HCT116 (cell line): ENCODE data around the gene GIPR. TPM values are rescaled to one million over a fixed set of nuclear protein-coding genes. Genes with fewer than 3 reads are reported as not detected.

Experiments
- ATAC-seq: fragments of 200-7000 bp; cut with Tn5 transposase; 2 replicates; pipeline ENCODE4 v1.9.1; 2020; ENCODE audit warnings: mild to moderate bottlenecking, moderate library complexity
- BruUV-seq: library from RNA; stranded (reverse); fragments of 400-500 nt; replicated peaks from 2 replicates; lab custom pipeline; 2021; lab: Mats Ljungman, UMichigan
- CTCF ChIA-PET: fragments of 300-600 bp; sonication (Branson Sonifier 250); formaldehyde crosslinking; loops from one replicate; lab custom pipeline; 2021; ENCODE audit warnings: antibody characterized with exemption; lab: Charles Lee
- POLR2A ChIA-PET: fragments of 300-600, 350-600 bp; sonication (Branson Sonifier 250); formaldehyde crosslinking; loops from one replicate; lab custom pipeline; 2021; ENCODE audit warnings: antibody characterized with exemption; lab: Charles Lee
- RAD21 ChIA-PET, 2 experiments: fragments of 300-600 bp; sonication (Branson Sonifier 250); formaldehyde crosslinking; loops; one replicate each; lab custom pipeline; 2023; ENCODE audit warnings: low total read pairs in 2 of 2; ENCODE audit not compliant: uncharacterized antibody in 2 of 2, unreplicated experiment in 2 of 2, low non-redundant PET in 1 of 2; lab: Charles Lee
- DNase-seq: peaks from one replicate; pipeline ENCODE4 v3.0.0-alpha.2; 2010; ENCODE audit warnings: low read depth, low spot score
- H2AFZ ChIP-seq: fragments of 200-600 bp; shearing (Covaris generic), sonication (generic); 2 replicates; pipeline ENCODE4 v1.6.1; 2017; ENCODE audit warnings: low read depth, mixed run types, mixed read lengths, antibody characterized with exemption, low read length; ENCODE audit not compliant: poor library complexity, severe bottlenecking
- H3K27ac ChIP-seq: 2 replicates; pipeline ENCODE4 v1.5.1; 2012; ENCODE audit warnings: low read depth, low read length
- H3K27me3 ChIP-seq: fragments of 200-600 bp; sonication (generic); 2 replicates; pipeline ENCODE4 v1.6.1; 2016; ENCODE audit warnings: mixed run types, low read length, mixed read lengths; ENCODE audit not compliant: insufficient read depth
- H3K36me3 ChIP-seq, 2 experiments: fragments of 200-500 bp in 1 of 2; fragments of 200-600 bp in 1 of 2; sonication (Bioruptor generic) in 1 of 2; sonication (generic) in 1 of 2; 2 replicates each; pipeline versions ENCODE4 v1.5.1 to v1.6.1; 2014 to 2016; ENCODE audit warnings: low read length in 2 of 2, inconsistent platforms in 1 of 2, mixed read lengths in 1 of 2, mixed run types in 1 of 2; ENCODE audit not compliant: insufficient read depth in 2 of 2, control insufficient read depth in 1 of 2
- H3K4me1 ChIP-seq, 2 experiments: fragments of 200-600 bp in 1 of 2; sonication (generic) in 1 of 2; 2 replicates each; pipeline versions ENCODE4 v1.5.1 to v1.6.1; 2012 to 2017; ENCODE audit warnings: low read length in 2 of 2, inconsistent platforms in 1 of 2, mild to moderate bottlenecking in 1 of 2, mixed read lengths in 1 of 2, mixed run types in 1 of 2, moderate library complexity in 1 of 2; ENCODE audit not compliant: insufficient read depth in 2 of 2, control insufficient read depth in 1 of 2
- H3K4me2 ChIP-seq: fragments of 200-600 bp; sonication (generic); 2 replicates; pipeline ENCODE4 v1.6.1; 2017; ENCODE audit warnings: mixed run types, low read length, mixed read lengths
- H3K4me3 ChIP-seq, 2 experiments: fragments of 200-600 bp in 1 of 2; sonication (generic) in 1 of 2; replicated peaks in 1 of 2; 2 replicates each; pipeline ENCODE4 v1.5.1; 2011 to 2016; ENCODE audit warnings: low read length in 2 of 2, control low read depth in 1 of 2, low read depth in 1 of 2, mild to moderate bottlenecking in 1 of 2, mixed read lengths in 1 of 2, mixed run types in 1 of 2
- H3K79me2 ChIP-seq: fragments of 200-600 bp; sonication (generic); 2 replicates; pipeline ENCODE4 v1.6.1; 2017; ENCODE audit warnings: mild to moderate bottlenecking, mixed run types, low read length, moderate library complexity, mixed read lengths; ENCODE audit not compliant: insufficient read depth
- H3K9ac ChIP-seq: fragments of 200-600 bp; sonication (generic); 2 replicates; pipeline ENCODE4 v1.6.1; 2016; ENCODE audit warnings: low read length, mixed read lengths
- H3K9me2 ChIP-seq: fragments of 200-600 bp; sonication (generic), shearing (Covaris generic); 2 replicates; pipeline ENCODE4 v1.6.1; 2017; ENCODE audit warnings: mixed run types, mild to moderate bottlenecking, moderate library complexity; ENCODE audit not compliant: insufficient read depth
- H3K9me3 ChIP-seq, 2 experiments: fragments of 200-500 bp in 1 of 2; fragments of 200-600 bp in 1 of 2; sonication (Bioruptor generic) in 1 of 2; sonication (generic) in 1 of 2; 2 replicates each; pipeline ENCODE4 v1.6.1; 2014 to 2017; ENCODE audit warnings: low read length in 2 of 2, mixed read lengths in 2 of 2, inconsistent platforms in 1 of 2, low read depth in 1 of 2, mild to moderate bottlenecking in 1 of 2, mixed run types in 1 of 2, moderate library complexity in 1 of 2; ENCODE audit not compliant: control insufficient read depth in 1 of 2, insufficient read depth in 1 of 2
- H4K20me1 ChIP-seq: fragments of 200-600 bp; sonication (generic), shearing (Covaris generic); 2 replicates; pipeline ENCODE4 v1.6.1; 2017; ENCODE audit warnings: mixed run types, mild to moderate bottlenecking, moderate library complexity; ENCODE audit not compliant: insufficient read depth
- CBX3 ChIP-seq: IDR thresholded peaks from 2 replicates; pipeline ENCODE4 v1.6.1; 2012; ENCODE audit warnings: low read depth
- EZH2phosphoT487 ChIP-seq: fragments of 200-600 bp; IDR thresholded peaks from 2 replicates; pipeline ENCODE4 v1.6.1; 2018; ENCODE audit warnings: antibody characterized with exemption, borderline replicate concordance
- POLR2AphosphoS5 ChIP-seq: IDR thresholded peaks from 2 replicates; pipeline ENCODE4 v1.6.1; 2011; ENCODE audit warnings: mild to moderate bottlenecking, low read depth, low read length, moderate library complexity
- SP1 ChIP-seq: IDR thresholded peaks from 2 replicates; pipeline ENCODE4 v1.6.1; 2012; ENCODE audit warnings: low read depth
- intact Hi-C: fragments of 100-400 bp; cut with micrococcal nuclease; formaldehyde crosslinking; loops from 2 replicates; pipeline ENCODE4 v1.10.0; 2022
- total RNA-seq: library from RNA; stranded (reverse); gene quantifications from one replicate; pipeline ENCODE4 v1.2.1, GENCODE V29; 2021; ENCODE audit not compliant: unreplicated experiment
- TF ChIP-seq, protein P1 (sequence below): IDR thresholded peaks from 2 replicates; pipeline ENCODE4 v1.6.1; 2012
- TF ChIP-seq, protein P2 (sequence below): IDR thresholded peaks from 2 replicates; pipeline ENCODE4 v1.6.1; 2012

Gene GIPR
- total RNA-seq, 1 experiment from 2014 or later, result 14.1 TPM

DNA sequence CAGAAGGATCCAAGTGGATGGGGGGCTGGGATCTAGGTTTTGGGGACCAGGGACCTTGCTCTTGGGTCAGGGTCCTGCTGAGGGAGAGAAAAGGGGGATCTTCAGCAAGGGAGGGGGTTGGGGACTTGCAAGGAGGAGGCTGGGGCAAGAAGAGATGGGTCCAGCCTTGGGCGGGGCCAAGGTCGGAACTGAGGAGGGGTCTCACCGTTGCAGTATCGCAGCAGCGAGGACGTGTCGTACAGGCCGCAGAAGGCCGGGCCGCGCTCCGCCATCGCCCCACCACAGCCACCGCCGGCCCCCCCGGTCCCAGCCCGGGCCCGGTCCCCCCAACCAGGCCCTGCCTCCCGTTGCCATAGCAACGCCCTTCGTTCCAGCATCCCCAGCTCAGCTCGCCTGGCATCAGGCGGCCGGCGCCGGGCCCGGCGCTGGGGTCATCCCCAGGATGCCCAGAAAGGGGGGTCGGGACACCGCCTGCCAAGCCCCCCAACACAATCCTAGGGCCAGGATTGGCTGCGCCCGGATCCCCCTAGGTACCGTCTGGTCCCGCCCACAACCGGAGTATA is 22.9 kb upstream of the GIPR start (continued):
- TF ChIP-seq, protein P1, sequence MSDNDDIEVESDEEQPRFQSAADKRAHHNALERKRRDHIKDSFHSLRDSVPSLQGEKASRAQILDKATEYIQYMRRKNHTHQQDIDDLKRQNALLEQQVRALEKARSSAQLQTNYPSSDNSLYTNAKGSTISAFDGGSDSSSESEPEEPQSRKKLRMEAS, result no peak
- TF ChIP-seq, all 23 proteins: peak for 0

DNA sequence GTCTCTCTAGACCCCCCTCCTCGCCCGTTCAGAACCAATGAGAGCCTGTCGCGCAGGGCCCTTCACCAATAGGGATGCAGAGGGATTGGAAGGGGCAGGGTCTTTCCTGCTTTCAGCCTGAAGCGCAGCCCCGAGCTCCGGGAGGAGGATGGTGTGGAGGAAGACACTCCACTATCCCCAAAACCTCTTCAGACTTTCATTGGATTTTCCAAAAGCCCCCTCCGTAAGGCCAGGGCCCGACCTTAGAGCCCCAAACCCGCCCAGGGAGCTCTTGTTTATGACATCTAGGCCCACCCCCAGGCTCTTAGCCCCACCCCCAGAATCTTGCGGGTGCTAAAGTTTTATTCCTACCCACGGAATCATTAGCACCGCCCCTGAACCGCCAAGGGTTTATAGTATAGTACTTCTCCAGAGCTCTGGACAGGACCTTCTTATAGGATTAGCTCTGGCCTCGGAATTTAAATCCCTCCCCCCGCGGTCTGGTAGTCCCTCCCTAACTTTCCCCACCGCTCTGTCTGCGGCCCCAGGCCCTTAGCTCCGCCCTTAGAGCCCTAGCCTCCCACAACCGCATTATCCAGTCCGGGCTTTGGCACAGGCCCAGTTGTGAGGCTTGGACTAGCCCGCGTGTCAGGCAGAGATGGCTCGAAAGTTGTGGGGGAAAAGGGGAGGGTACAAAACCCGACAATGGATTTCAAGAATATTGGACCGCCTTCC is 22.2 kb upstream of the GIPR start:
- Histone ChIP-seq H3K79me2 (no peaks in the 10 kb centered on the region), H4K20me1 (no peaks in the 10 kb centered on the region), H3K9me3 (no peaks in the 10 kb centered on the region), H3K9me2 (no peaks in the 10 kb centered on the region), H3K9ac (peak overlapping the region; percentile 38), H3K36me3 (no peaks in the 10 kb centered on the region), H3K27ac (peak overlapping the region; percentile 40), H3K4me2 (peak overlapping the region; percentile 85), H3K27me3 (no peaks in the 10 kb centered on the region), H3K4me1 (peaks cover 14 to 43% of the 10 kb centered on the region in 2 experiments), H3K4me3 (peak overlapping the region; percentile 38 to 57), H2AFZ (peak overlapping the region; percentile 85)
- RAD21 ChIA-PET, result interaction anchor here (0.6 to 1.1 kb wide), 5 partner anchors 22 to 168 kb away, joined by 3 to 8 read pairs (median 4); partner anchors contain the start of gene GIPR (in 1 of the 2)
- no TSS peak for BruUV-seq
- peak; percentile 88 for DNase-seq
- CTCF ChIA-PET, result interaction anchor here (0.5 to 2.2 kb wide), 10 partner anchors 23 to 434 kb away, joined by 3 to 9 read pairs (median 6); partner anchors contain the start of genes GIPR and SIX5
- POLR2A ChIA-PET, result interaction anchor here (0.8 to 1.3 kb wide), 11 partner anchors 15 to 178 kb away, joined by 3 to 5 read pairs (median 3); partner anchors contain the start of genes FOSB, QPCTL and SNRPD2
- TF ChIP-seq SP1 (peak; percentile 86), EZH2phosphoT487 (no peak), CBX3 (0 out of 2 replicates have a peak, but pooled peaks have one; percentile 29), POLR2AphosphoS5 (peak; percentile 22; the same call in 1 of the 2 replicates)
- TF ChIP-seq, protein P1, result peak; percentile 62; the same call in 1 of the 2 replicates
- TF ChIP-seq, protein P2, sequence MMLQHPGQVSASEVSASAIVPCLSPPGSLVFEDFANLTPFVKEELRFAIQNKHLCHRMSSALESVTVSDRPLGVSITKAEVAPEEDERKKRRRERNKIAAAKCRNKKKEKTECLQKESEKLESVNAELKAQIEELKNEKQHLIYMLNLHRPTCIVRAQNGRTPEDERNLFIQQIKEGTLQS, result no peak
- intact Hi-C loops, result no loop called here
- peak; percentile 72 for ATAC-seq
